HG03103 (cell line): ENCODE measurements around the gene REM2.
"Not testable (repeated sequence)": the region's sequence is repeated elsewhere in the genome, so short reads cannot be mapped to it uniquely, and the experiment has no call there.

ENCODE experiments used
- ATAC-seq: cut with Tn5 transposase; IDR thresholded peaks from one replicate; pipeline ENCODE4 v1.9.1; 2021; ENCODE audit warnings: low read depth; ENCODE audit not compliant: unreplicated experiment

The REM2 gene

GRCh38 chr14:22893706-22894105, 10.7 kb downstream of the REM2 start:
- no peak for ATAC-seq

GRCh38 chr14:22895402-22895801, 12.4 kb downstream of the REM2 start:
- no peak for ATAC-seq

- ATAC-seq = no peak
Observed at GRCh38 chr14:22896356-22896755, 13.3 kb downstream of the REM2 start.

GRCh38 chr14:22896760-22897159, 13.7 kb downstream of the REM2 start:
- no peak for ATAC-seq

- no peak for ATAC-seq
Observed at GRCh38 chr14:22897357-22897756, 14.3 kb downstream of the REM2 start.

GRCh38 chr14:22898302-22899090, 15.5 kb downstream of the REM2 start:
- ATAC-seq = no peak

- ATAC-seq = no peak
Observed at GRCh38 chr14:22900081-22900799, 17.2 kb downstream of the REM2 start.

- ATAC-seq = no peak
Observed at GRCh38 chr14:22901799-22902198, 18.8 kb downstream of the REM2 start.

GRCh38 chr14:22903742-22904087, 20.7 kb downstream of the REM2 start:
- no peak for ATAC-seq

- no peak for ATAC-seq
Observed at GRCh38 chr14:22905627-22906026, 22.6 kb downstream of the REM2 start.

- no peak for ATAC-seq
Observed at GRCh38 chr14:22906073-22906472, 23.1 kb downstream of the REM2 start.

- ATAC-seq = no peak
Observed at GRCh38 chr14:22907429-22907828, 24.4 kb downstream of the REM2 start.

GRCh38 chr14:22908601-22909000, 25.6 kb downstream of the REM2 start:
- no peak for ATAC-seq

GRCh38 chr14:22910916-22911315, 27.9 kb downstream of the REM2 start:
- ATAC-seq = no peak

- ATAC-seq = not testable (repeated sequence)
Observed at GRCh38 chr14:22914836-22915235, 31.8 kb downstream of the REM2 start.

GRCh38 chr14:22915886-22916521, 33.0 kb downstream of the REM2 start:
- ATAC-seq = no peak

GRCh38 chr14:22918804-22919600, 36.0 kb downstream of the REM2 start, which contains the start of gene RBM23:
Gene RBM23, minus strand, starts transcription at chr14:22919149.
- peak; percentile 89 for ATAC-seq

- ATAC-seq = peak; percentile 17
Observed at GRCh38 chr14:22919601-22919921, 36.5 kb downstream of the REM2 start.

GRCh38 chr14:22920697-22921096, 37.7 kb downstream of the REM2 start:
- ATAC-seq = no peak

- no peak for ATAC-seq
Observed at GRCh38 chr14:22922294-22922693, 39.3 kb downstream of the REM2 start.

GRCh38 chr14:22923746-22924145, 40.7 kb downstream of the REM2 start:
- ATAC-seq = no peak
